T-helper 17 cell (primary cell): ENCODE measurements around the gene ETV6. TPM values are rescaled to one million over a fixed set of nuclear protein-coding genes. Genes with fewer than 3 reads are reported as not detected.

Experiments used
- ATAC-seq: fragments of 150-1000 bp; cut with Tn5 transposase; 2 replicates; pipeline ENCODE4 v1.10.0; 2021; ENCODE audit warnings: mild to moderate bottlenecking, moderate library complexity
- DNase-seq, 3 donors: peaks; one replicate each; pipeline versions ENCODE4 v3.0.0 to v3.0.0-alpha.2; 2020 to 2021
- H3K9me3 ChIP-seq: one replicate; pipeline ENCODE4 v1.7.0; 2013; ENCODE audit warnings: low read length, mild to moderate bottlenecking; ENCODE audit not compliant: control insufficient read depth, poor library complexity, severe bottlenecking
- H3K27ac Mint-ChIP-seq: one replicate; pipeline ENCODE4 v1.8.0; 2022; ENCODE audit warnings: mild to moderate bottlenecking, moderate library complexity, mixed read lengths
- H3K27me3 Mint-ChIP-seq: one replicate; pipeline ENCODE4 v1.8.0; 2022; ENCODE audit warnings: mixed read lengths
- H3K36me3 Mint-ChIP-seq: one replicate; pipeline ENCODE4 v1.8.0; 2022; ENCODE audit warnings: low read depth, mixed read lengths
- H3K4me1 Mint-ChIP-seq: one replicate; pipeline ENCODE4 v1.8.0; 2022; ENCODE audit warnings: mild to moderate bottlenecking, mixed read lengths
- H3K4me3 Mint-ChIP-seq: one replicate; pipeline ENCODE4 v1.8.0; 2022; ENCODE audit warnings: mild to moderate bottlenecking, moderate library complexity, mixed read lengths
- total RNA-seq, 4 donors: library from RNA in 2 of 4; stranded (reverse) in 2 of 4; gene quantifications; one replicate each; pipeline ENCODE4 v1.2.3 and lab custom pipeline; 2022 to 2026

ETV6 gene
- total RNA-seq, 2 donors from 2014 or later = 57.3 to 60.6 TPM

GRCh38 chr12:11943919-11944700 lies 294.6 kb downstream of the ETV6 start:
- Mint-ChIP-seq H3K4me1 (peaks cover 5% of the 10 kb centered on the region), H3K4me3 (no peak overlapping the region), H3K27me3 (no peaks in the 10 kb centered on the region), H3K36me3 (peaks cover 2% of the 10 kb centered on the region), H3K27ac (no peak overlapping the region)
- ATAC-seq (no peak), DNase-seq (no peak)
- H3K9me3 ChIP-seq = no peaks in the 10 kb centered on the region
